Stomach smooth muscle (tissue), 2 donors: ENCODE measurements around the gene MYH10.

Experiments used
- H3K27ac ChIP-seq: one replicate; pipeline ENCODE4 v1.7.0; 2013; ENCODE audit warnings: mild to moderate bottlenecking, low read length, inconsistent platforms
- H3K27me3 ChIP-seq, 2 donors: one replicate each; pipeline ENCODE4 v1.7.0; 2013; ENCODE audit warnings: low read length in 2 of 2; ENCODE audit not compliant: insufficient read depth in 2 of 2, control insufficient read depth in 1 of 2
- H3K36me3 ChIP-seq, 2 donors: one replicate each; pipeline ENCODE4 v1.7.0; 2013; ENCODE audit warnings: low read length in 2 of 2; ENCODE audit not compliant: control insufficient read depth in 2 of 2, insufficient read depth in 2 of 2
- H3K4me1 ChIP-seq: one replicate; pipeline ENCODE4 v1.7.0; 2013; ENCODE audit warnings: low read length; ENCODE audit not compliant: control insufficient read depth, insufficient read depth
- H3K4me3 ChIP-seq, 2 donors: one replicate each; pipeline ENCODE4 v1.7.0; 2013; ENCODE audit warnings: low read length in 2 of 2
- H3K9ac ChIP-seq, 2 donors: one replicate each; pipeline ENCODE4 v1.7.0; 2013; ENCODE audit warnings: low read length in 2 of 2, mild to moderate bottlenecking in 1 of 2
- H3K9me3 ChIP-seq, 2 donors: one replicate each; pipeline ENCODE4 v1.7.0; 2013; ENCODE audit warnings: low read length in 2 of 2; ENCODE audit not compliant: control insufficient read depth in 2 of 2
- donor health status: healthy.
- donor health status: Pancreatic carcinoma.

MYH10 gene

GRCh38 chr17:8475227-8475626 is 155.3 kb downstream of the MYH10 start:
- no peak overlapping the region for H3K27ac ChIP-seq

GRCh38 chr17:8474826-8475225 is 155.7 kb downstream of the MYH10 start:
- Histone ChIP-seq H3K4me1 (peaks cover 17% of the 10 kb centered on the region), H3K27ac (no peak overlapping the region), H3K27me3 (no peaks in the 10 kb centered on the region), H3K9me3 (no peaks in the 10 kb centered on the region), H3K36me3 (peaks cover 43 to 63% of the 10 kb centered on the region in 2 donors), H3K9ac (no peak overlapping the region), H3K4me3 (no peak overlapping the region)

More at GRCh38 chr17:8475227-8475626, 155.3 kb downstream of the MYH10 start:
- Histone ChIP-seq H3K27me3 (no peaks in the 10 kb centered on the region), H3K36me3 (peaks cover 43 to 62% of the 10 kb centered on the region in 2 donors), H3K9me3 (no peaks in the 10 kb centered on the region), H3K4me3 (no peak overlapping the region), H3K4me1 (peaks cover 17% of the 10 kb centered on the region), H3K9ac (no peak overlapping the region)

DNA sequence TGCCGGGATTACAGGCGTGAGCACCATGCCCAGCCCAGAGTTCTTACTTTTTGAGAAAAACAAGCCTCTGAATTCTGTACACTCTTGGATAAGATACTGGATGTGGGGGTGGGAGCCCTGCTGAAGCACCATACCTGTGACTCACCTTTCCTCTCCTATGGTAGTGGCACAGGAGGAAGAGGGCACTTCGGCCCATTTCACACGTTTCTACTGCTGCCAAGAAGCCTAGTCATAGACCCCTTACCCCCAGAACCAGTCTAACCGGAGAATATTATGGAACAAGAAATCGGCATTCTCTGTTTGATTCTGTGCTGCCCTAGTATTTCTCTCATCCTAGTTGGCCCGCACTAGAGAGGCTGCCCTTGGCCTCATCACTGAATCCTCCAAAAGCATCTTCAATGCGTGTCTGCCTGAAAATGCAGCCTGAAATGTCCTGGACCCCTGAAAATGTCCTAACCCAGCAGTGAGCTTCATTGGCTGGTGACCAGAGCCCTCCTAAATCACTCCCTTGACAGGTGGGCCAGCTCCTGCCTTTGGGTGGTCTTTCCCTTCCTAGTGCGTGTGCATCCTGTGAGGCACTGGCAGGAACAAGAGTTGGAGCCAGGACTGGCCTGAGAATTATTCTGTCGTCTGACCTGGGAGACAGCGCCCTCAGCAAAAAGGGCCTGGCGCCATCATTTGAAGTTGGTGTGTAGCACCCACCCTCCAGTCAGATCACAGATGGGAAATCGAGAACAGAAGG is 156.9 kb downstream of the MYH10 start:
- no peaks in the 10 kb centered on the region for H3K27me3 ChIP-seq
- H3K4me3 ChIP-seq = no peak overlapping the region
- H3K36me3 ChIP-seq = peaks cover 43 to 58% of the 10 kb centered on the region in 2 donors
- no peaks in the 10 kb centered on the region for H3K9me3 ChIP-seq
- H3K9ac ChIP-seq = no peak overlapping the region
- H3K4me1 ChIP-seq = peaks cover 12% of the 10 kb centered on the region
- no peak overlapping the region for H3K27ac ChIP-seq

- no peak overlapping the region for H3K27ac ChIP-seq
- H3K36me3 ChIP-seq = peaks cover 44 to 58% of the 10 kb centered on the region in 2 donors
These were observed 157.9 kb downstream of the MYH10 start for GRCh38 chr17:8472663-8473062.

DNA sequence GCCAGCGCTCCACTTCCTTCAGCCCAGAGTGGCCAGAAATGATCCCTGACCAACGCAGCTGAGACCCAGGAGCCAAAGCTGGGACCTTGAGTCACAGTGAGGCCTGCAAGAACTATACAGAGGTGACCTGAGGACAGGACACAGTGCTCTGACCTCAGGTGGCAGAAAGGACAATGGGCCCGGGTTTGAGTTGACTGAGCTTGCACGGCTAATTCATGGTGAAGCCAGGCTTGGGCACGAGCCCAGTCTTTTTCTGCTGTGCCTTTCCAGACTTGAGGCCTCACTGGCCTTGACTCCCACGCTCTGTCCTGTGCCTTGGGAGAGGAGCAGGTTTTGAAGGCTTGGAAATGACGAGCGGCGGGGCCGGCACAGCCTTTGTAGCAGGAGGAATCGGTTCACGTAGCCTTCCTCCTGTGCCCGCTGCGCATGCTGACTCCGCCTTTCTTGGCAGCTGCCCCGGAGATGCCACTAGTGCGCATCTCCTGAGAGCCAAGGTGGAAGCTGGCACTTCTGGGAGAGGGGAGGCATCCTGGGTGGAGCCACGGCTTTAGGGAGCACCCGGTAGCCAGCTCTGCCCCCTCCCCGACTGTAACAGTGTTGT is 160.0 kb downstream of the MYH10 start:
- H3K9ac ChIP-seq = no peak overlapping the region
- peak overlapping the region; percentile 9 to 15 for H3K4me3 ChIP-seq
- peak overlapping the region; percentile 31 for H3K27ac ChIP-seq
- H3K36me3 ChIP-seq = peaks cover 39 to 48% of the 10 kb centered on the region in 2 donors
- no peaks in the 10 kb centered on the region for H3K9me3 ChIP-seq
- H3K4me1 ChIP-seq = peaks cover 24% of the 10 kb centered on the region
- H3K27me3 ChIP-seq = no peaks in the 10 kb centered on the region

More at GRCh38 chr17:8472663-8473062, 157.9 kb downstream of the MYH10 start:
- Histone ChIP-seq H3K4me1 (peaks cover 15% of the 10 kb centered on the region), H3K9ac (no peak overlapping the region), H3K9me3 (no peaks in the 10 kb centered on the region), H3K27me3 (no peaks in the 10 kb centered on the region), H3K4me3 (no peak overlapping the region)

- Histone ChIP-seq H3K4me1 (peaks cover 29% of the 10 kb centered on the region), H3K27me3 (no peaks in the 10 kb centered on the region), H3K36me3 (peaks cover 34 to 44% of the 10 kb centered on the region in 2 donors), H3K27ac (peak overlapping the region; percentile 31), H3K4me3 (no peak overlapping the region), H3K9ac (no peak overlapping the region), H3K9me3 (no peaks in the 10 kb centered on the region)
These were observed 160.6 kb downstream of the MYH10 start for GRCh38 chr17:8469964-8470363.

GRCh38 chr17:8468980-8469379 is 161.5 kb downstream of the MYH10 start:
- Histone ChIP-seq H3K4me1 (peaks cover 33% of the 10 kb centered on the region), H3K27me3 (no peaks in the 10 kb centered on the region), H3K36me3 (peaks cover 28 to 44% of the 10 kb centered on the region in 2 donors), H3K9ac (no peak overlapping the region), H3K27ac (no peak overlapping the region), H3K4me3 (no peak overlapping the region), H3K9me3 (no peaks in the 10 kb centered on the region)

- Histone ChIP-seq H3K27me3 (no peaks in the 10 kb centered on the region), H3K36me3 (peaks cover 27 to 45% of the 10 kb centered on the region in 2 donors), H3K4me3 (no peak overlapping the region), H3K9ac (no peak overlapping the region), H3K9me3 (no peaks in the 10 kb centered on the region), H3K27ac (no peak overlapping the region), H3K4me1 (peaks cover 33% of the 10 kb centered on the region)
These were observed 162.4 kb downstream of the MYH10 start for GRCh38 chr17:8468127-8468526.

DNA sequence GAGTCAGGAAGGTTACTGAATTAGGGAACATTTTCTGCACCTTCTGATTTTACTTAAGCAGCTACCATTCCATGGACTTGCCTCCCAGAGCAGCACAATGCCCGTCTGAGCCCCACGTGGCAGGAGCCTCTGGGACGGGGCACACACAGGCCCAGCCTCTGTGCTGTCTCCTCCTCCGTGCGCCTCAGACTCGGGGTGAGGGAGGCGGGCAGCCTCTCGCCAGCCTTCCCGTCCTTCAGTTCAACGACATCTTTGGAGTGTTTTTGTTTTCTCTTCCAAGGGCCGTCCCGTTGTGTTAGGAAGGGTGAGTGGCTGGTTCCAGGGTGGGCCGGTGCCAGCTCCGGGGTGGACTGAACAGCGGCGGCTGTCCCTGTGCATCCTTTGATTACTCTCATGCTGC is 163.0 kb downstream of the MYH10 start:
- H3K27ac ChIP-seq = no peak overlapping the region
- no peak overlapping the region for H3K4me3 ChIP-seq
- H3K27me3 ChIP-seq = no peaks in the 10 kb centered on the region
- no peak overlapping the region for H3K9ac ChIP-seq
- no peaks in the 10 kb centered on the region for H3K9me3 ChIP-seq
- peaks cover 32 to 44% of the 10 kb centered on the region in 2 donors for H3K36me3 ChIP-seq
- H3K4me1 ChIP-seq = peaks cover 33% of the 10 kb centered on the region

DNA sequence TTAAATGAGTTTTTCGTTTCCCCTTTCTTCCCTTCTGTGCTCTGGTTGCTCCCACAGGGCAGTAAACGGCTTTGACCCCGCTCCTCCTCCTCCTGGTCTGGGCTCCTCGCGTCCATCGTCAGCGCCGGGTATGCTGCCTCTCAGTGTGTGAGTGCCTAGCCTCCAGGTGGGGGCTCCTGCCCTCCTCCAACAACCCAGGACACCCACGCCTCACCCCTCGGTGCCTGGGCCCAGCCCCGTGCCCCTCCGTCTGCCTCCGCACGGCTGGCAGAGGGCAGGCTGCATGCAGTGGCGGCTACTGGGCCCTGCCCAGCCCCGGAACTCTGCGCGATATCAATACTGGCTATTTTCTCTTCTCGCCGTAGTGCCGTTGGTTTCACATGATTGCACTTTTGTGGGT is 163.7 kb downstream of the MYH10 start:
- H3K27me3 ChIP-seq = no peaks in the 10 kb centered on the region
- H3K36me3 ChIP-seq = peaks cover 39 to 43% of the 10 kb centered on the region in 2 donors
- no peak overlapping the region for H3K27ac ChIP-seq
- H3K9ac ChIP-seq = no peak overlapping the region
- H3K4me1 ChIP-seq = peaks cover 33% of the 10 kb centered on the region
- H3K4me3 ChIP-seq = no peak overlapping the region
- H3K9me3 ChIP-seq = no peaks in the 10 kb centered on the region

GRCh38 chr17:8466456-8466855 is 164.1 kb downstream of the MYH10 start:
- H3K27me3 ChIP-seq = no peaks in the 10 kb centered on the region
- no peak overlapping the region for H3K4me3 ChIP-seq
- H3K36me3 ChIP-seq = peaks cover 39 to 45% of the 10 kb centered on the region in 2 donors
- no peak overlapping the region for H3K27ac ChIP-seq
- no peak overlapping the region for H3K9ac ChIP-seq
- H3K9me3 ChIP-seq = no peaks in the 10 kb centered on the region
- peaks cover 33% of the 10 kb centered on the region for H3K4me1 ChIP-seq
